GM15510 (cell line): ENCODE data around the gene HAUS8.

Source experiments
- POLR2A ChIP-seq: IDR thresholded peaks from 3 replicates; pipeline ENCODE4 v1.6.1; 2011; ENCODE audit warnings: borderline replicate concordance; ENCODE audit not compliant: insufficient read length; ENCODE audit errors: extremely low read depth

Gene HAUS8

GRCh38 chr19:17069193-17069592 is 6.1 kb downstream of the HAUS8 start:
- no peak for TF ChIP-seq POLR2A

- no peak for TF ChIP-seq POLR2A
Observed at GRCh38 chr19:17063428-17063827, 11.8 kb downstream of the HAUS8 start.

GRCh38 chr19:17061691-17062090 is 13.6 kb downstream of the HAUS8 start:
- no peak for TF ChIP-seq POLR2A

DNA sequence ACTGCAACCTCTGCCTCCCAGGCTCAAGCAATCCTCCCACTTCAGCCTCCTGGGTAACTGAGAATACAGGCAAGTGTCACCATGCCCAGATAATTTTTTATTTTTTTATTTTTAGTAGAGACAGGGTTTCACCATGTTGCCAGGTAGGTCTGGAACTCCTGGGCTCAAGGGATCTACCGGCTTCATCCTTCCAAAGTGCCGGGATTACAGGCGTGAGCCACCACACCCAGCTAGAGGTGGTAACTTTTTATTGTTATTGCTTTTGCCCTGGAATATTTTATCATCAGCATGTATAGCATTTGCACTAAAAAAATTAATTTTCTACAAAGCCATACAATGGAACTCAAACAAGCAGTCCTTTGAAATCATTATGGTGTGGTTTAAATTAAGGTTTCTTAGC is 14.0 kb downstream of the HAUS8 start:
- no peak for TF ChIP-seq POLR2A

DNA sequence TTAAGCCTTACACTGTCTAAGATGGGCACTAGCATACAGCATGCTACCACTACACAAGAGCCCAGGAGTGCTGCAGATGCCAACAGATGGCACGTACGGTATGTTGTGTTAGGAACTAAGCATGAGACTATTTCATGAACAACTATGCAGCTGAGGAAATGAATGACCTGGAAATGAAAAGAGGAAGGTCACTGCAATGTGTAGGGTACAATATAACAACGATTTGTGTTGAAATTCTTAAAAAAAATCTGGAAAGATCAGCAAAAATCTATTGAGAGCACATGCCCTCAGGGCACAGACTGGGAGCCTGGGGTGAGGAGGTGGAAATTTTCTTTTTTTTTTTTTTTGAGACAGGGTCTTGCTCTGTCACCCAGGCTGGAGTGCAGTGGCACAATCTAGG is 14.4 kb downstream of the HAUS8 start:
- TF ChIP-seq POLR2A = no peak

- TF ChIP-seq POLR2A = no peak
Observed at GRCh38 chr19:17058236-17058635, 17.0 kb downstream of the HAUS8 start.

GRCh38 chr19:17055636-17056035 is 19.6 kb downstream of the HAUS8 start:
- no peak for TF ChIP-seq POLR2A

- no peak for TF ChIP-seq POLR2A
Observed at GRCh38 chr19:17054746-17055145, 20.5 kb downstream of the HAUS8 start.

- no peak for TF ChIP-seq POLR2A
Observed at GRCh38 chr19:17052439-17052838, 22.8 kb downstream of the HAUS8 start.

GRCh38 chr19:17049711-17050280 is 25.5 kb downstream of the HAUS8 start:
- no peak for TF ChIP-seq POLR2A

GRCh38 chr19:17048885-17049453 is 26.3 kb downstream of the HAUS8 start:
- TF ChIP-seq POLR2A = no peak

GRCh38 chr19:17045907-17046502 is 29.2 kb downstream of the HAUS8 start:
- TF ChIP-seq POLR2A = no peak

DNA sequence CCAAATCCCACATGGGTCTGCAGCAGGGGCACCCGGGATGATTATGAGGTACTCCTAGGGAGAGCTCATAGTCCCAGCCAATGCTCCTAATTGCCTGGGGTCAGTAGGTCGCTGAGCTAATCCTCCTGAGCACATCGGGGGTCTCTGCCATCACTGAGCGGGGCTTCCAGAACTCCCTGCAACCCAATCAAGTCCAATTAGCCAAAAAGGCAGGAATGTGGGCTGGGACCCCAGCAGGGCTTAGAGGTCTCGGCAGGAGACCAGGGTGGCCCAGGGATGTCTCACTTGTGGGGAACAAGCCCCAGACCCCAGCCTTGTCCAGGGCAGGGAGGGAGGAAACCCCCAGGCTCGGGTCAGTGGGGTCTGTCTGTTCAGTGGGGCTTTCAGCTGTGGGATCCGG is 31.5 kb downstream of the HAUS8 start:
- no peak for TF ChIP-seq POLR2A

DNA sequence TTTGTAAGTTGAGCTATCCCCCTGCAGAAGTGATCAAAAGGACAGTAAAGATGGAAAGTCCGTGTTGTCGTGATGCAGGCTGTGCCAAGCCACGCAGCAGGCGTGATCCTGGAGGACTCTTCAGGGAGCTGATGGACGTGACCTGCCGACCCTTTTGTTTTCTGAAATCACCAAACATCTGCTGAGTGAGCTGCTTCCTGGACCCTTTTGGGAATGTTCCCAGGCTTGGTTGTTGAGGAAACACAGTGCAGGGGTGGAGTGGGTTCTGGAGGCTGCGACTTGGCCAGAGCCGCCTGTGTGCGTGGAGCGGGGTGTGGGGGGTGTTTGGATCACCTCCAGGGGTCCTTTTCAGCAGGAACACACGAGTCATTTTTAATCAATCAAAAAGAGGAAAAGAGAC is 33.3 kb downstream of the HAUS8 start:
- no peak for TF ChIP-seq POLR2A

- no peak for TF ChIP-seq POLR2A
Observed at GRCh38 chr19:17037966-17038500, 37.2 kb downstream of the HAUS8 start.

DNA sequence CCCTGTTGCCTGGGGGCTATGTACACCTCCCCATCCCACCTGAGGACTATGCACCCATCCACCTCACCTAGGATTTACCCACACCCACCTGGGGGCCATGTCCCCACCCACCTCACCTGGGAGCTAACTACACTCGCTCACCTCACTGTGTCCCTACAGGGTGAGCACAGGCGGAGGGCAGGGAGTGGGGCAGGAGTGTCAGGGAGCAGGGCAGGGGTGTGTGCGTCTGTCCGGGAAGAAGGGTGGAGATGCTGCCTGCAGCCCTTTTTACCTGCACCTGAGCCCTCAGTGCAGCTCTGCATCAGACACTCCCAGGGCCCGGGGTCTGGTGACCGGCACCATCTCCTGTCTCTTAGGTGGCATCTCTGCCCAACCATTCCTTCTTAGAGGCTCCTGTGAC is 38.1 kb downstream of the HAUS8 start:
- no peak for TF ChIP-seq POLR2A

- no peak for TF ChIP-seq POLR2A
Observed at GRCh38 chr19:17036640-17037039, 38.6 kb downstream of the HAUS8 start.

GRCh38 chr19:17035842-17036424 is 39.3 kb downstream of the HAUS8 start:
- TF ChIP-seq POLR2A = no peak
